Ovary (tissue), 3 donors: Measurements from ENCODE around the gene ABL2.

Experiments used
- EP300 ChIP-seq: sonication (generic); formaldehyde crosslinking; IDR thresholded peaks from one replicate; pipeline ENCODE4 v1.6.1; 2017; ENCODE audit warnings: antibody characterized with exemption
- POLR2A ChIP-seq: fragments of 450-650 bp; IDR thresholded peaks from one replicate; pipeline ENCODE4 v1.6.1; 2017; ENCODE audit warnings: antibody characterized with exemption, mild to moderate bottlenecking, moderate library complexity
- TF ChIP-seq, protein P1 (sequence below), 3 donors: fragments of 450-650 bp in 2 of 3; fragments of 200-600 bp in 1 of 3; IDR thresholded peaks; one replicate each; pipeline versions ENCODE4 v1.5.1 to v1.8.0; 2016 to 2022; ENCODE audit warnings: antibody characterized with exemption in 3 of 3, mild to moderate bottlenecking in 1 of 3
- donor health status: DM: no; HTN: no; CAD: no.

DNA sequence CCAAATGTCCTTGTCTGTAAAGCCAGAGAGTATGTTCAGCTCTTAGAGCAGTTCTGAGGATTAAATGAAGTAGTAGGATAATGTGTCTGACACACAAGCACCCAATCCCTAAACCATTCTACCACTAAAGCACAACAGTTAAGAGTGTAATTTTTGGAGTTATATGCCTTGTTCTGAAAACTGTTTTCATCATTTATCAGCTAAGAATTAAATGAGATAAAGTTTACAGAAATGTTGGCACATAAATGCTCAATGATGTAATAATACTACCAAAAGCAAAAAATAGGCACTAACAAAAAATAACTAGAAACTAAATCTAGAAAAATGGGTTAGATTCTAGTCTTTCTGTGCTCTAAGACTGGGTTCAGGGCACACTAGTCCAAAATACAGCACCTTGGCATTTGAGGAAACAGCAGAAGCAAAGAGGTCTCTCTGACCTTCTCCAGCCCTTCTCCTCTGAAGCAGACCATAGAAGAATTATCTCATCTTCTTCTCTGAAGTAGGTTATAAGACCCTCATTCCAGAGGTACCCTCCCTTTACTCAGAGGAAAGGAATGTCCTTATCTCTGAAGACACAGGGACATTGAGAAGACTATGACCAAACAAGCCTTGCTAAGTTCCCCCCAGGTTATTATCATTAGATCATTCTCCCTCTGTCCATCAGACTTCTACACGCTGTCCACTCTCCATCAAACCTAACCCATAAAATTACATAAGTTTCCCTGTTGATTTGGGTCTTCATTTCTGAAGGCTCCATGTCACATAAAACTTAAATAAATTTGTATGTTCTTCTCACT is 20.6 kb downstream of the ABL2 start:
- TF ChIP-seq POLR2A (no peak), EP300 (no peak)
- TF ChIP-seq, protein P1, sequence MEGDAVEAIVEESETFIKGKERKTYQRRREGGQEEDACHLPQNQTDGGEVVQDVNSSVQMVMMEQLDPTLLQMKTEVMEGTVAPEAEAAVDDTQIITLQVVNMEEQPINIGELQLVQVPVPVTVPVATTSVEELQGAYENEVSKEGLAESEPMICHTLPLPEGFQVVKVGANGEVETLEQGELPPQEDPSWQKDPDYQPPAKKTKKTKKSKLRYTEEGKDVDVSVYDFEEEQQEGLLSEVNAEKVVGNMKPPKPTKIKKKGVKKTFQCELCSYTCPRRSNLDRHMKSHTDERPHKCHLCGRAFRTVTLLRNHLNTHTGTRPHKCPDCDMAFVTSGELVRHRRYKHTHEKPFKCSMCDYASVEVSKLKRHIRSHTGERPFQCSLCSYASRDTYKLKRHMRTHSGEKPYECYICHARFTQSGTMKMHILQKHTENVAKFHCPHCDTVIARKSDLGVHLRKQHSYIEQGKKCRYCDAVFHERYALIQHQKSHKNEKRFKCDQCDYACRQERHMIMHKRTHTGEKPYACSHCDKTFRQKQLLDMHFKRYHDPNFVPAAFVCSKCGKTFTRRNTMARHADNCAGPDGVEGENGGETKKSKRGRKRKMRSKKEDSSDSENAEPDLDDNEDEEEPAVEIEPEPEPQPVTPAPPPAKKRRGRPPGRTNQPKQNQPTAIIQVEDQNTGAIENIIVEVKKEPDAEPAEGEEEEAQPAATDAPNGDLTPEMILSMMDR (IDR thresholded peaks at IDR 0.05): no peak
